ENCODE results near the gene ATP9B.

The ATP9B gene

GRCh38 chr18:79356435-79356834, 287.2 kb downstream of the ATP9B start:
- no peak for DNase-seq (ENCODE audit: extremely low read depth, low read depth)
- no peak for TF ChIP-seq CTCF (IDR thresholded peaks at IDR 0.05; ENCODE audit: low read depth, low read length)

- DNase-seq (ENCODE audit: extremely low read depth, low read depth): no peak
- TF ChIP-seq CTCF (IDR thresholded peaks at IDR 0.05; ENCODE audit: low read depth, low read length): no peak
Observed at GRCh38 chr18:79360933-79361332, 291.7 kb downstream of the ATP9B start.

GRCh38 chr18:79361766-79362522, 292.8 kb downstream of the ATP9B start:
- no peak for TF ChIP-seq CTCF (IDR thresholded peaks at IDR 0.05; ENCODE audit: low read depth, low read length)
- DNase-seq (ENCODE audit: extremely low read depth, low read depth): no peak

- no peak for DNase-seq (ENCODE audit: extremely low read depth, low read depth)
- TF ChIP-seq CTCF (IDR thresholded peaks at IDR 0.05; ENCODE audit: low read depth, low read length): no peak
Observed at GRCh38 chr18:79365701-79366100, 296.5 kb downstream of the ATP9B start.

- no peak for TF ChIP-seq CTCF (IDR thresholded peaks at IDR 0.05; ENCODE audit: low read depth, low read length)
- DNase-seq (ENCODE audit: extremely low read depth, low read depth): peak; percentile 99
Observed at GRCh38 chr18:79366177-79367094, 297.2 kb downstream of the ATP9B start.

- no peak for DNase-seq (ENCODE audit: extremely low read depth, low read depth)
- TF ChIP-seq CTCF (IDR thresholded peaks at IDR 0.05; ENCODE audit: low read depth, low read length): no peak
Observed at GRCh38 chr18:79367480-79367879, 298.3 kb downstream of the ATP9B start.

- TF ChIP-seq CTCF (IDR thresholded peaks at IDR 0.05; ENCODE audit: low read depth, low read length): no peak
Observed at GRCh38 chr18:79367989-79368388, 298.8 kb downstream of the ATP9B start.

More at GRCh38 chr18:79367989-79368388, 298.8 kb downstream of the ATP9B start:
- DNase-seq (ENCODE audit: extremely low read depth, low read depth): no peak
